H1 (cell line): ENCODE results near the gene EZH1. TPM values are rescaled to one million over a fixed set of nuclear protein-coding genes. Genes with fewer than 3 reads are reported as not detected.

ENCODE experiments used
- CBX8 ChIP-seq: fragments of 300-800, 300-1000 bp; sonication (generic); IDR thresholded peaks from 2 replicates; pipeline ENCODE4 v1.7.1; 2016; ENCODE audit warnings: low read depth, low read length, borderline replicate concordance
- CREB1 ChIP-seq: IDR thresholded peaks from 2 replicates; pipeline ENCODE4 v1.6.1; 2012; ENCODE audit warnings: inconsistent platforms
- EP300 ChIP-seq, 2 experiments: IDR thresholded peaks; 1 replicate in 1 of 2; 2 replicates in 1 of 2; pipeline ENCODE4 v1.6.1; 2011 to 2012; ENCODE audit warnings: low read depth in 2 of 2, low read length in 2 of 2, mild to moderate bottlenecking in 2 of 2, borderline replicate concordance in 1 of 2, inconsistent platforms in 1 of 2, moderate library complexity in 1 of 2
- KDM1A ChIP-seq: fragments of 200-600, 300-600 bp; sonication (generic); IDR thresholded peaks from 2 replicates; pipeline ENCODE4 v1.7.1; 2016; ENCODE audit warnings: mild to moderate bottlenecking, low read length, borderline replicate concordance
- KDM4A ChIP-seq: IDR thresholded peaks from one replicate; pipeline ENCODE4 v1.7.1; 2012; ENCODE audit warnings: low read depth, mild to moderate bottlenecking, moderate library complexity, low read length, inconsistent platforms; ENCODE audit not compliant: severe bottlenecking
- MAFK ChIP-seq: IDR thresholded peaks from 2 replicates; pipeline ENCODE4 v1.6.1; 2012; ENCODE audit warnings: low read depth, mild to moderate bottlenecking, improper control_type of control experiment, low read length
- PHF8 ChIP-seq: fragments of 200-600 bp; sonication (generic); conservative IDR thresholded peaks from 2 replicates; pipeline ENCODE4 v1.7.1; 2012; ENCODE audit warnings: low read depth, mild to moderate bottlenecking, inconsistent platforms, low read length, moderate library complexity
- RNF2 ChIP-seq: fragments of 200-900, 300-1000 bp; sonication (generic); IDR thresholded peaks from 2 replicates; pipeline ENCODE4 v1.7.1; 2016; ENCODE audit warnings: borderline replicate concordance, low read depth, mild to moderate bottlenecking, antibody characterized with exemption, low read length; ENCODE audit not compliant: poor library complexity, severe bottlenecking; ENCODE audit errors: missing control alignments
- SP4 ChIP-seq: IDR thresholded peaks from 2 replicates; pipeline ENCODE4 v1.6.1; 2012; ENCODE audit warnings: low read length, inconsistent platforms
- SUZ12 ChIP-seq: fragments of 200-600 bp; sonication (generic); IDR thresholded peaks from 2 replicates; pipeline ENCODE4 v1.6.1; 2012; ENCODE audit warnings: mild to moderate bottlenecking, inconsistent platforms, low read length, moderate library complexity, mixed read lengths
- TAF1 ChIP-seq: IDR thresholded peaks from 2 replicates; pipeline ENCODE4 v1.6.1; 2011; ENCODE audit warnings: mild to moderate bottlenecking, low read depth, low read length
- TCF12 ChIP-seq: IDR thresholded peaks from 2 replicates; pipeline ENCODE4 v1.6.1; 2011; ENCODE audit warnings: low read depth, mild to moderate bottlenecking, low read length
- ZNF274 ChIP-seq: IDR thresholded peaks from 2 replicates; pipeline ENCODE4 v1.7.0; 2012; ENCODE audit warnings: low read length, borderline replicate concordance; ENCODE audit errors: extremely low read depth
- polyA plus RNA-seq, 7 experiments: library from polyadenylated mRNA; depleted of rRNA in 3 of 7; stranded (reverse) in 5 of 7; unstranded in 2 of 7; fragments of >200 nt in 5 of 7; fragments of 200-250 nt in 2 of 7; gene quantifications; 1 replicate in 5 of 7; 2 replicates in 1 of 7; 4 replicates in 1 of 7; pipeline versions ENCODE4 v1.2.1 to v1.2.3, GENCODE V29; 2011 to 2013; ENCODE audit warnings: missing spikeins in 2 of 7, mixed read lengths in 2 of 7
- total RNA-seq: library from RNA; stranded (reverse); fragmentation: NEBNext Ultra II Directional; extraction: Animal tissue kit (Norgen Biotek cat#: 25700); gene quantifications from 2 replicates; pipeline ENCODE4 v1.2.1, GENCODE V29; 2021

EZH1 gene
- total and polyA plus RNA-seq, 2 of the 8 experiments (the other 6 are each of a cell fraction or from before 2014, with no cell fraction given), result 17.4 to 20.8 TPM

- TF ChIP-seq SUZ12 (peak; percentile 38; the same call in 1 of the 2 replicates), ZNF274 (no peak), PHF8 (peak; percentile 34; the same call in 1 of the 2 replicates), KDM1A (peak; percentile 46; the same call in 1 of the 2 replicates), CBX8 (no peak), KDM4A (peak; percentile 86), MAFK (peak; percentile 10; the same call in 1 of the 2 replicates), TAF1 (peak; percentile 64), TCF12 (peak; percentile 55; the same call in 1 of the 2 replicates), RNF2 (peak; percentile 39), SP4 (peak; percentile 75; the same call in 1 of the 2 replicates), CREB1 (peak; percentile 81), EP300 (IDR thresholded peaks at IDR 0.05; ENCODE audit: borderline replicate concordance in 1 of 2, low read depth in 2 of 2, low read length in 2 of 2) (peak in 1 of 2 experiments; percentile 24; a peak in 1 of 3 replicates)
- TF ChIP-seq, all 59 proteins: peak for 30
Measured at GRCh38 chr17:42679492-42680330, 65.1 kb downstream of the EZH1 start (continued).
